ENCODE measurements around the gene CAMTA1. TPM values are rescaled to one million over a fixed set of nuclear protein-coding genes. Genes with fewer than 3 reads are reported as not detected.

CAMTA1 gene
- total RNA-seq, 1 donor from 2014 or later, result 268 TPM

- Histone ChIP-seq H3K27me3 (no peaks in the 10 kb centered on the region), H3K4me1 (peaks cover 6% of the 10 kb centered on the region), H3K9ac (no peak overlapping the region), H3K4me3 (no peak overlapping the region), H4K20me1 (ENCODE audit: low read depth) (no peaks in the 10 kb centered on the region), H3K4me2 (no peak overlapping the region), H3K79me2 (ENCODE audit: low read depth) (no peaks in the 10 kb centered on the region), H3K27ac (no peak overlapping the region), H3K9me3 (ENCODE audit: low read depth) (no peaks in the 10 kb centered on the region), H3F3A (ENCODE audit: low read depth) (no peaks in the 10 kb centered on the region), H2AFZ (replicated peaks) (no peak overlapping the region), H3K36me3 (no peaks in the 10 kb centered on the region)
- Mint-ChIP-seq H3K27ac (no peak overlapping the region), H3K36me3 (no peaks in the 10 kb centered on the region), H3K27me3 (ENCODE audit: insufficient read depth, low read depth) (peaks cover 13% of the 10 kb centered on the region), H3K9me3 (no peaks in the 10 kb centered on the region), H3K4me3 (no peak overlapping the region), H3K4me1 (peaks cover 9% of the 10 kb centered on the region)
- DNase-seq (ENCODE audit: low spot score), result no peak
- TF ChIP-seq EZH2phosphoT487 (IDR thresholded peaks at IDR 0.05) (no peak), EZH2 (IDR thresholded peaks at IDR 0.05) (no peak), CTCF (IDR thresholded peaks at IDR 0.05) (no peak)
These were observed 828.0 kb downstream of the CAMTA1 start for GRCh38 chr1:7613106-7613850.

- no peak overlapping the region for H3K9ac ChIP-seq
- H3K9me3 Mint-ChIP-seq, result no peaks in the 10 kb centered on the region
- no peaks in the 10 kb centered on the region for H3K36me3 ChIP-seq
- H3K27me3 ChIP-seq, result no peaks in the 10 kb centered on the region
- H3K27ac ChIP-seq, result no peak overlapping the region
- no peaks in the 10 kb centered on the region for H4K20me1 ChIP-seq (ENCODE audit: low read depth)
- H3K27ac Mint-ChIP-seq, result no peak overlapping the region
- no peaks in the 10 kb centered on the region for H3K9me3 ChIP-seq (ENCODE audit: low read depth)
- DNase-seq (ENCODE audit: low spot score), result no peak
- no peak overlapping the region for H2AFZ ChIP-seq (replicated peaks)
- no peak overlapping the region for H3K4me3 ChIP-seq
- TF ChIP-seq EZH2phosphoT487 (IDR thresholded peaks at IDR 0.05) (no peak), EZH2 (IDR thresholded peaks at IDR 0.05) (no peak), CTCF (IDR thresholded peaks at IDR 0.05) (no peak)
- peaks cover 3% of the 10 kb centered on the region for H3K4me1 ChIP-seq
- H3K4me1 Mint-ChIP-seq, result peaks cover 5% of the 10 kb centered on the region
- H3K27me3 Mint-ChIP-seq (ENCODE audit: insufficient read depth, low read depth), result peaks cover 13% of the 10 kb centered on the region
- no peak overlapping the region for H3K4me2 ChIP-seq
- H3K4me3 Mint-ChIP-seq, result no peak overlapping the region
- no peaks in the 10 kb centered on the region for H3F3A ChIP-seq (ENCODE audit: low read depth)
- H3K36me3 Mint-ChIP-seq, result no peaks in the 10 kb centered on the region
- H3K79me2 ChIP-seq (ENCODE audit: low read depth), result no peaks in the 10 kb centered on the region
These were observed 828.6 kb downstream of the CAMTA1 start for GRCh38 chr1:7613851-7614205.

GRCh38 chr1:7614576-7615074, 829.4 kb downstream of the CAMTA1 start:
- H3K36me3 Mint-ChIP-seq, result no peaks in the 10 kb centered on the region
- no peaks in the 10 kb centered on the region for H3K9me3 ChIP-seq (ENCODE audit: low read depth)
- no peak overlapping the region for H3K4me3 Mint-ChIP-seq
- no peaks in the 10 kb centered on the region for H4K20me1 ChIP-seq (ENCODE audit: low read depth)
- H3K79me2 ChIP-seq (ENCODE audit: low read depth), result no peaks in the 10 kb centered on the region
- H3K4me1 Mint-ChIP-seq, result no peaks in the 10 kb centered on the region
- no peak overlapping the region for H3K4me2 ChIP-seq
- H2AFZ ChIP-seq (replicated peaks), result no peak overlapping the region
- no peaks in the 10 kb centered on the region for H3K4me1 ChIP-seq
- no peak overlapping the region for H3K27ac ChIP-seq
- no peaks in the 10 kb centered on the region for H3K36me3 ChIP-seq
- no peak overlapping the region for H3K4me3 ChIP-seq
- no peaks in the 10 kb centered on the region for H3K9me3 Mint-ChIP-seq
- no peaks in the 10 kb centered on the region for H3K27me3 ChIP-seq
- H3F3A ChIP-seq (ENCODE audit: low read depth), result no peaks in the 10 kb centered on the region
- DNase-seq (ENCODE audit: low spot score), result no peak
- H3K27me3 Mint-ChIP-seq (ENCODE audit: insufficient read depth, low read depth), result peaks cover 13% of the 10 kb centered on the region
- TF ChIP-seq EZH2 (IDR thresholded peaks at IDR 0.05) (no peak), CTCF (IDR thresholded peaks at IDR 0.05) (no peak), EZH2phosphoT487 (IDR thresholded peaks at IDR 0.05) (no peak)
- no peak overlapping the region for H3K27ac Mint-ChIP-seq
- no peak overlapping the region for H3K9ac ChIP-seq

Measured in neural progenitor cell (in vitro differentiated cells).